HEK293T (cell line): ENCODE measurements around the gene RGS11.
"Not testable (repeated sequence)": the region's sequence is repeated elsewhere in the genome, so short reads cannot be mapped to it uniquely, and the experiment has no call there.

Experiments
- CTCF ChIA-PET: fragments of 350-600 bp; formaldehyde crosslinking; extraction: SDS; loops from one replicate; lab custom pipeline; 2021; ENCODE audit warnings: antibody characterized with exemption, inconsistent platforms; lab: Yijun Ruan, JAX
- POLR2A ChIA-PET: fragments of 350-600 bp; formaldehyde crosslinking; extraction: SDS; loops from one replicate; lab custom pipeline; 2020; ENCODE audit warnings: antibody characterized with exemption, inconsistent platforms; lab: Yijun Ruan, JAX
- DNase-seq: peaks from one replicate; pipeline ENCODE4 v3.0.0; 2012; ENCODE audit warnings: mixed read lengths; ENCODE audit errors: extremely low spot score
- ARNT ChIP-seq: fragments of 450-650 bp; IDR thresholded peaks from 2 replicates; pipeline ENCODE4 v1.6.1; 2017; ENCODE audit warnings: mild to moderate bottlenecking
- BHLHE40 ChIP-seq: fragments of 450-650 bp; IDR thresholded peaks from 2 replicates; pipeline ENCODE4 v1.6.1; 2016; ENCODE audit warnings: mild to moderate bottlenecking, moderate library complexity, borderline replicate concordance
- CTBP1 ChIP-seq: fragments of 450-650 bp; IDR thresholded peaks from 2 replicates; pipeline ENCODE4 v1.6.1; 2016; ENCODE audit warnings: borderline replicate concordance
- ELF4 ChIP-seq: fragments of 450-650 bp; IDR thresholded peaks from 2 replicates; pipeline ENCODE4 v1.6.1; 2017; ENCODE audit warnings: antibody characterized with exemption
- FOXA1 ChIP-seq: fragments of 450-650 bp; IDR thresholded peaks from 2 replicates; pipeline ENCODE4 v1.6.1; 2016; ENCODE audit warnings: mild to moderate bottlenecking
- FOXK2 ChIP-seq: fragments of 450-650 bp; IDR thresholded peaks from 2 replicates; pipeline ENCODE4 v1.6.1; 2016; ENCODE audit warnings: mild to moderate bottlenecking
- FOXM1 ChIP-seq: fragments of 450-650 bp; IDR thresholded peaks from 2 replicates; pipeline ENCODE4 v1.6.1; 2017; ENCODE audit warnings: mild to moderate bottlenecking, borderline replicate concordance
- HDGF ChIP-seq: fragments of 450-650 bp; IDR thresholded peaks from 2 replicates; pipeline ENCODE4 v1.6.1; 2017; ENCODE audit warnings: antibody characterized with exemption, borderline replicate concordance
- L3MBTL2 ChIP-seq: fragments of 450-650 bp; conservative IDR thresholded peaks from 2 replicates; pipeline ENCODE4 v1.6.1; 2016; ENCODE audit warnings: mild to moderate bottlenecking
- LEF1 ChIP-seq: fragments of 450-650 bp; IDR thresholded peaks from 2 replicates; pipeline ENCODE4 v1.6.1; 2017; ENCODE audit warnings: mild to moderate bottlenecking, borderline replicate concordance
- NFRKB ChIP-seq: fragments of 450-650 bp; IDR thresholded peaks from 2 replicates; pipeline ENCODE4 v1.6.1; 2016; ENCODE audit warnings: mild to moderate bottlenecking, moderate library complexity
- SP1 ChIP-seq: fragments of 450-650 bp; IDR thresholded peaks from 2 replicates; pipeline ENCODE4 v1.6.1; 2017
- SUZ12 ChIP-seq: fragments of 450-650 bp; IDR thresholded peaks from 2 replicates; pipeline ENCODE4 v1.6.1; 2016; ENCODE audit warnings: mild to moderate bottlenecking
- TARDBP ChIP-seq: fragments of 450-650 bp; IDR thresholded peaks from 2 replicates; pipeline ENCODE4 v1.6.1; 2016
- ZNF384 ChIP-seq: fragments of 450-650 bp; IDR thresholded peaks from 2 replicates; pipeline ENCODE4 v1.6.1; 2016
- TF ChIP-seq, protein P1 (sequence below): fragments of 450-650 bp; IDR thresholded peaks from 2 replicates; pipeline ENCODE4 v1.6.1; 2016

RGS11 gene

GRCh38 chr16:261031-261691, 14.6 kb downstream of the RGS11 start:
- no peak for DNase-seq
- ChIA-PET CTCF (no interaction called here), POLR2A (no interaction called here)

DNA sequence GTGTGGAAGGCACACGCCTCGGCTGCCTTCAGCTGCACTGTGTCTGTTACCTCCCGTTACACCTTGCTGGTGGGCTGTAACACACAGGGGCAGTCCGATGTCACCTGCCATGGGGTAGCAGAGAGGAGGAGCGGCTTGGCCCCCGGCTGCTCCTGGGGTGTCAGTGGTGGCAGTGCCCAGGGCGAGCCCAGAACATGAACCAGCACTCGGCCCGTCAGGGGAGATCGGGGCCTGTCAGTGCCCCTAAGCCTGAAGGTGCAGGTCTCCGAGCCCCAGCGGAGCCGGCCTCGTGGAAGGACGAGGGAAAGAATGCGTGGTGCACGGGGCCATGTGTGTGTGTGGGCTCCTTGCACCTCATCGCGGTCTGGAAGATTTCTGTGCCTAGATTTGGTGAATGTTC, 15.4 kb downstream of the RGS11 start:
- ChIA-PET POLR2A (no interaction called here), CTCF (no interaction called here)

More at GRCh38 chr16:261031-261691, 14.6 kb downstream of the RGS11 start:
- no peak for TF ChIP-seq FOXK2
- no peak for TF ChIP-seq ARNT
- TF ChIP-seq FOXA1 = no peak
- TF ChIP-seq ELF4 = no peak
- TF ChIP-seq HDGF = no peak
- no peak for TF ChIP-seq SP1
- TF ChIP-seq, protein P1, sequence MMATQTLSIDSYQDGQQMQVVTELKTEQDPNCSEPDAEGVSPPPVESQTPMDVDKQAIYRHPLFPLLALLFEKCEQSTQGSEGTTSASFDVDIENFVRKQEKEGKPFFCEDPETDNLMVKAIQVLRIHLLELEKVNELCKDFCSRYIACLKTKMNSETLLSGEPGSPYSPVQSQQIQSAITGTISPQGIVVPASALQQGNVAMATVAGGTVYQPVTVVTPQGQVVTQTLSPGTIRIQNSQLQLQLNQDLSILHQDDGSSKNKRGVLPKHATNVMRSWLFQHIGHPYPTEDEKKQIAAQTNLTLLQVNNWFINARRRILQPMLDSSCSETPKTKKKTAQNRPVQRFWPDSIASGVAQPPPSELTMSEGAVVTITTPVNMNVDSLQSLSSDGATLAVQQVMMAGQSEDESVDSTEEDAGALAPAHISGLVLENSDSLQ = no peak
- no peak for TF ChIP-seq BHLHE40
- no peak for TF ChIP-seq L3MBTL2
- no peak for TF ChIP-seq CTBP1
- no peak for TF ChIP-seq TARDBP
- TF ChIP-seq FOXM1 = no peak
- no peak for TF ChIP-seq ZNF384
- TF ChIP-seq SUZ12 = no peak
- TF ChIP-seq LEF1 = no peak
- no peak for TF ChIP-seq NFRKB

GRCh38 chr16:259814-260253, 15.9 kb downstream of the RGS11 start:
- DNase-seq = no peak
- TF ChIP-seq HDGF (no peak), BHLHE40 (no peak), TARDBP (no peak), ELF4 (no peak), FOXK2 (no peak), ZNF384 (no peak)
- TF ChIP-seq, protein P1 = no peak
- POLR2A ChIA-PET = no interaction called here
- CTCF ChIA-PET = no interaction called here

More for the DNA sequence above, 15.4 kb downstream of the RGS11 start:
- TF ChIP-seq TARDBP (no peak), L3MBTL2 (no peak), HDGF (no peak), FOXA1 (no peak), SUZ12 (no peak)
- no peak for DNase-seq

- POLR2A ChIA-PET = no interaction called here
- TF ChIP-seq LEF1 (no peak), CTBP1 (no peak), FOXM1 (no peak), FOXA1 (no peak), TARDBP (no peak), FOXK2 (no peak), SP1 (no peak), NFRKB (no peak), BHLHE40 (no peak), HDGF (no peak), ARNT (no peak)
- TF ChIP-seq, protein P1 = no peak
- no peak for DNase-seq
- CTCF ChIA-PET = no interaction called here
These were observed 16.5 kb downstream of the RGS11 start for GRCh38 chr16:259226-259625.

DNA sequence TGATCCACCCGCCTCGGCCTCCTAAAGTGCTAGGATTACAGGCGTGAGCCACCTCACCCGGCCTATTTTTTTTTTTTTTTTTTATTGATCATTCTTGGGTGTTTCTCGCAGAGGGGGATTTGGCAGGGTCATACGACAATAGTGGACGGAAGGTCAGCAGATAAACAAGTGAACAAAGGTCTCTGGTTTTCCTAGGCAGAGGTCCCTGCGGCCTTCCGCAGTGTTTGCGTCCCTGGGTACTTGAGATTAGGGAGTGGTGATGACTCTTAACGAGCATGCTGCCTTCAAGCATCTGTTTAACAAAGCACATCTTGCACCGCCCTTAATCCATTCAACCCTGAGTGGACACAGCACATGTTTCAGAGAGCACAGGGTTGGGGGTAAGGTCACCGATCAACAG, 17.7 kb downstream of the RGS11 start:
- POLR2A ChIA-PET, CTCF ChIA-PET: not testable (repeated sequence)

GRCh38 chr16:255183-255582, 20.6 kb downstream of the RGS11 start:
- ChIA-PET CTCF (no interaction called here), POLR2A (no interaction called here)
- no peak for DNase-seq
- TF ChIP-seq LEF1 = no peak
- TF ChIP-seq ZNF384 = no peak
- TF ChIP-seq BHLHE40 = no peak
- TF ChIP-seq SP1 = no peak
- TF ChIP-seq ELF4 = no peak
- no peak for TF ChIP-seq HDGF
- no peak for TF ChIP-seq TARDBP

More for the DNA sequence above, 17.7 kb downstream of the RGS11 start:
- DNase-seq = not testable (repeated sequence)

DNA sequence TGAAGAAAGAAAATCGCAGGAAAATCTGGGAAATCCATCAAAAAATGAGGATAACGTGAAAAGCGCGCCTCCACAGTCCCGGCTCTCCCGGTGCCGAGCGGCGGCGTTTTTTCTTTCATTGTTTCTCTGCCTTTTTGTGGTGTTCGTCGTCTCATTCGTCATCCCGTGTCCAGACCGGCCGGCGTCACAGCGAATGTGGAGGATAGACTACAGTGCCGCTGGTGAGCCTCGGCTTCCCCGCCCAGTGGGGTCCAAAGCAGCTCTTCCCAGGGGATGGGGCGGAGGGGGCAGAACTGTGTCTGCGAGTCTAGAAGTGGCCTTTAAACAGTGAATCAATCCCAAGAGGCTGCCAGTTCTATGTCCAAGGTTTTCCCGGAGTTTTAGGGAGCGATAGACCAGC, 21.3 kb downstream of the RGS11 start:
- TF ChIP-seq FOXK2 (no peak), SUZ12 (no peak), BHLHE40 (no peak), ELF4 (no peak), L3MBTL2 (no peak), LEF1 (no peak), NFRKB (no peak), SP1 (no peak)
- TF ChIP-seq, protein P1 = no peak
- DNase-seq = no peak
- POLR2A ChIA-PET = interaction anchor here (2.4 kb wide), 1 partner anchor 19 kb away, joined by 6 read pairs; the partner anchor contains the start of gene FAM234A
- CTCF ChIA-PET = no interaction called here
